GM12892 (cell line): Measurements from ENCODE around the gene CLEC16A.

Experiments
- POLR2A ChIP-seq: IDR thresholded peaks from 2 replicates; pipeline ENCODE4 v1.6.1; 2011; ENCODE audit warnings: low read depth, low read length, control low read depth
- POLR2AphosphoS5 ChIP-seq: IDR thresholded peaks from 2 replicates; pipeline ENCODE4 v1.6.1; 2011; ENCODE audit warnings: low read depth, low read length, control low read depth
- TAF1 ChIP-seq: IDR thresholded peaks from 2 replicates; pipeline ENCODE4 v1.6.1; 2011; ENCODE audit warnings: low read depth, mild to moderate bottlenecking, control low read depth, low read length, borderline replicate concordance

- TF ChIP-seq POLR2A = no peak
- TF ChIP-seq POLR2AphosphoS5 = no peak
- TF ChIP-seq TAF1 = no peak
Measured at GRCh38 chr16:11133344-11133943, 189.1 kb downstream of the CLEC16A start.
